GM20000 (cell line): Measurements from ENCODE around the gene CHAD.
A peak's percentile ranks its signal among the peaks of the same experiment; 100 is the strongest.

Source experiments
- DNase-seq: peaks from one replicate; pipeline ENCODE4 v3.0.0; 2012; ENCODE audit warnings: low spot score
- CTCF ChIP-seq: IDR thresholded peaks from 2 replicates; pipeline ENCODE4 v1.5.1; 2012; ENCODE audit warnings: mild to moderate bottlenecking, control low read depth; ENCODE audit errors: extremely low read depth, missing control alignments

CHAD gene

GRCh38 chr17:50466371-50467113 lies 2.1 kb downstream of the CHAD start:
- no peak for TF ChIP-seq CTCF
- DNase-seq = no peak

GRCh38 chr17:50465635-50466034 lies 3.0 kb downstream of the CHAD start:
- no peak for DNase-seq
- TF ChIP-seq CTCF = no peak

- TF ChIP-seq CTCF = no peak
- no peak for DNase-seq
Observed at GRCh38 chr17:50465171-50465570, 3.5 kb downstream of the CHAD start.

- TF ChIP-seq CTCF = no peak
- no peak for DNase-seq
Observed at GRCh38 chr17:50464736-50465135, 3.9 kb downstream of the CHAD start.

- no peak for TF ChIP-seq CTCF
- no peak for DNase-seq
Observed at GRCh38 chr17:50464121-50464520, 4.6 kb downstream of the CHAD start.

GRCh38 chr17:50462446-50462845 lies 6.2 kb downstream of the CHAD start:
- no peak for DNase-seq
- no peak for TF ChIP-seq CTCF

GRCh38 chr17:50461550-50462132 lies 7.0 kb downstream of the CHAD start:
- peak; percentile 2 for DNase-seq
- no peak for TF ChIP-seq CTCF
